PFSK-1 (cell line): Measurements from ENCODE around the gene VPS18.

ENCODE experiments used
- POLR2AphosphoS5 ChIP-seq: IDR thresholded peaks from 2 replicates; pipeline ENCODE4 v1.6.1; 2012; ENCODE audit warnings: low read depth, mild to moderate bottlenecking, control low read depth, low read length, moderate library complexity
- SIN3A ChIP-seq: IDR thresholded peaks from 2 replicates; pipeline ENCODE4 v1.6.1; 2012; ENCODE audit warnings: mild to moderate bottlenecking, low read length, moderate library complexity, borderline replicate concordance; ENCODE audit not compliant: insufficient read depth
- TAF1 ChIP-seq: IDR thresholded peaks from 2 replicates; pipeline ENCODE4 v1.6.1; 2012; ENCODE audit warnings: low read length, control low read depth, borderline replicate concordance; ENCODE audit not compliant: insufficient read depth
- TF ChIP-seq, protein P1 (sequence below), 2 experiments: IDR thresholded peaks; 2 replicates each; pipeline versions ENCODE4 v1.6.1 to v1.8.0; 2011 to 2012; ENCODE audit warnings: low read depth in 2 of 2, low read length in 2 of 2, control low read depth in 1 of 2, inconsistent platforms in 1 of 2, mild to moderate bottlenecking in 1 of 2, moderate library complexity in 1 of 2; ENCODE audit not compliant: insufficient read depth in 1 of 2

DNA sequence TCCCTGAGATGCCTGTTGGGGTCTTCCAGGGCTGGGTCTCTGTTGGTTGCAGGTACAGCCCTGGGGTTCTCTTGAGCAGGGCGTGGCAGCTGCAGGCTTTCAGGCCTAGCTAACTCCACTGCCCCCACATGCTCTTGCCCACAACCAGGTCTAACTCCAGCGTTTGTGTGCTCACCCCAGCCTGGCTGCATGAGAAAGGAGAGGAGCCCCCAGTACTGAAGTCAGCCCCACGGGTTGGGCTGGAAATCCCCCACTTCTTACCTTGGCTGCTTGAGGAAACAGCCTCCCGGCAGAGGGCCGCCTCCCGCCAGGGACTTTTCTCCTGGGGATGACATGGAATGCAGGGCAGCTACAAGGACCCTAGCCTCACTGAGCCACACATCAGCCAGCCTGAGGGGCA lies 18.2 kb downstream of the VPS18 start:
- TF ChIP-seq POLR2AphosphoS5: no peak
- TF ChIP-seq, protein P1, sequence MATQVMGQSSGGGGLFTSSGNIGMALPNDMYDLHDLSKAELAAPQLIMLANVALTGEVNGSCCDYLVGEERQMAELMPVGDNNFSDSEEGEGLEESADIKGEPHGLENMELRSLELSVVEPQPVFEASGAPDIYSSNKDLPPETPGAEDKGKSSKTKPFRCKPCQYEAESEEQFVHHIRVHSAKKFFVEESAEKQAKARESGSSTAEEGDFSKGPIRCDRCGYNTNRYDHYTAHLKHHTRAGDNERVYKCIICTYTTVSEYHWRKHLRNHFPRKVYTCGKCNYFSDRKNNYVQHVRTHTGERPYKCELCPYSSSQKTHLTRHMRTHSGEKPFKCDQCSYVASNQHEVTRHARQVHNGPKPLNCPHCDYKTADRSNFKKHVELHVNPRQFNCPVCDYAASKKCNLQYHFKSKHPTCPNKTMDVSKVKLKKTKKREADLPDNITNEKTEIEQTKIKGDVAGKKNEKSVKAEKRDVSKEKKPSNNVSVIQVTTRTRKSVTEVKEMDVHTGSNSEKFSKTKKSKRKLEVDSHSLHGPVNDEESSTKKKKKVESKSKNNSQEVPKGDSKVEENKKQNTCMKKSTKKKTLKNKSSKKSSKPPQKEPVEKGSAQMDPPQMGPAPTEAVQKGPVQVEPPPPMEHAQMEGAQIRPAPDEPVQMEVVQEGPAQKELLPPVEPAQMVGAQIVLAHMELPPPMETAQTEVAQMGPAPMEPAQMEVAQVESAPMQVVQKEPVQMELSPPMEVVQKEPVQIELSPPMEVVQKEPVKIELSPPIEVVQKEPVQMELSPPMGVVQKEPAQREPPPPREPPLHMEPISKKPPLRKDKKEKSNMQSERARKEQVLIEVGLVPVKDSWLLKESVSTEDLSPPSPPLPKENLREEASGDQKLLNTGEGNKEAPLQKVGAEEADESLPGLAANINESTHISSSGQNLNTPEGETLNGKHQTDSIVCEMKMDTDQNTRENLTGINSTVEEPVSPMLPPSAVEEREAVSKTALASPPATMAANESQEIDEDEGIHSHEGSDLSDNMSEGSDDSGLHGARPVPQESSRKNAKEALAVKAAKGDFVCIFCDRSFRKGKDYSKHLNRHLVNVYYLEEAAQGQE (IDR thresholded peaks at IDR 0.05; ENCODE audit: insufficient read depth in 1 of 2, low read depth in 2 of 2, low read length in 2 of 2): no peak
- no peak for TF ChIP-seq SIN3A
- no peak for TF ChIP-seq TAF1
